VCaP (cell line): ENCODE results near the gene LPCAT2.
A peak's percentile ranks its signal among the peaks of the same experiment; 100 is the strongest.

Experiments
- H3K27ac ChIP-seq: fragments of 450-650 bp; 2 replicates; pipeline ENCODE4 v1.5.1; 2017
- TF ChIP-seq, protein P1 (sequence below): fragments of 450-650 bp; conservative IDR thresholded peaks from 2 replicates; pipeline ENCODE4 v1.5.1; 2017; ENCODE audit warnings: mild to moderate bottlenecking, moderate library complexity

LPCAT2 gene

DNA sequence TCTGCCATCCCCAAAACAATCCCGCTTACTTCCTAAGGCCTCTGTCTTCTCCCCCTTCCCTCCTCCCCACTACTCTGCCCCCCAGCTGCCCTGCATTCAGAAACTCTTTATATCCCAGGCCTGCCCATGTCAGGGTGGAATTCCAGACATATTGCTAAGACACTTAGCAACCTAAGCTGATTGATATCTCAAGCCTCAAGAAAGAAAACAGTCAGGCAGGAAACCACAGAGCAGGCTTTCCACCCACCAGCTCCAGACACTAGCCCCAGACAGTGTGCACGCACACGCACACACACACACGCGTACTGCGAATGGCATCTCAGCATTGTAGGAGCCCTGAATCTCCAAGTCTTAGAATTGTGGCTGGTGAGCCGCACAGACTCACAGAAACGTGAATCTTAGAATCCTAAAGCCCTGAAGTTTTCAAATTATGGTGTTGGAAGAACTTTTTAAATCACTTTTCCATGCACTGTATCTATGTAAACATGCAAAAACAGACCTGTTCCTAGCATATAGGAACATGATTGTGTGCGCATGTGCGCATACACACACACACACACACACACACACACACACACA, 8.8 kb upstream of the LPCAT2 start:
- TF ChIP-seq, protein P1, sequence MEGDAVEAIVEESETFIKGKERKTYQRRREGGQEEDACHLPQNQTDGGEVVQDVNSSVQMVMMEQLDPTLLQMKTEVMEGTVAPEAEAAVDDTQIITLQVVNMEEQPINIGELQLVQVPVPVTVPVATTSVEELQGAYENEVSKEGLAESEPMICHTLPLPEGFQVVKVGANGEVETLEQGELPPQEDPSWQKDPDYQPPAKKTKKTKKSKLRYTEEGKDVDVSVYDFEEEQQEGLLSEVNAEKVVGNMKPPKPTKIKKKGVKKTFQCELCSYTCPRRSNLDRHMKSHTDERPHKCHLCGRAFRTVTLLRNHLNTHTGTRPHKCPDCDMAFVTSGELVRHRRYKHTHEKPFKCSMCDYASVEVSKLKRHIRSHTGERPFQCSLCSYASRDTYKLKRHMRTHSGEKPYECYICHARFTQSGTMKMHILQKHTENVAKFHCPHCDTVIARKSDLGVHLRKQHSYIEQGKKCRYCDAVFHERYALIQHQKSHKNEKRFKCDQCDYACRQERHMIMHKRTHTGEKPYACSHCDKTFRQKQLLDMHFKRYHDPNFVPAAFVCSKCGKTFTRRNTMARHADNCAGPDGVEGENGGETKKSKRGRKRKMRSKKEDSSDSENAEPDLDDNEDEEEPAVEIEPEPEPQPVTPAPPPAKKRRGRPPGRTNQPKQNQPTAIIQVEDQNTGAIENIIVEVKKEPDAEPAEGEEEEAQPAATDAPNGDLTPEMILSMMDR: no peak
- peak overlapping the region; percentile 76 for H3K27ac ChIP-seq

- H3K27ac ChIP-seq: peak overlapping the region; percentile 76
Measured at GRCh38 chr16:55500530-55501011, 8.3 kb upstream of the LPCAT2 start.

DNA sequence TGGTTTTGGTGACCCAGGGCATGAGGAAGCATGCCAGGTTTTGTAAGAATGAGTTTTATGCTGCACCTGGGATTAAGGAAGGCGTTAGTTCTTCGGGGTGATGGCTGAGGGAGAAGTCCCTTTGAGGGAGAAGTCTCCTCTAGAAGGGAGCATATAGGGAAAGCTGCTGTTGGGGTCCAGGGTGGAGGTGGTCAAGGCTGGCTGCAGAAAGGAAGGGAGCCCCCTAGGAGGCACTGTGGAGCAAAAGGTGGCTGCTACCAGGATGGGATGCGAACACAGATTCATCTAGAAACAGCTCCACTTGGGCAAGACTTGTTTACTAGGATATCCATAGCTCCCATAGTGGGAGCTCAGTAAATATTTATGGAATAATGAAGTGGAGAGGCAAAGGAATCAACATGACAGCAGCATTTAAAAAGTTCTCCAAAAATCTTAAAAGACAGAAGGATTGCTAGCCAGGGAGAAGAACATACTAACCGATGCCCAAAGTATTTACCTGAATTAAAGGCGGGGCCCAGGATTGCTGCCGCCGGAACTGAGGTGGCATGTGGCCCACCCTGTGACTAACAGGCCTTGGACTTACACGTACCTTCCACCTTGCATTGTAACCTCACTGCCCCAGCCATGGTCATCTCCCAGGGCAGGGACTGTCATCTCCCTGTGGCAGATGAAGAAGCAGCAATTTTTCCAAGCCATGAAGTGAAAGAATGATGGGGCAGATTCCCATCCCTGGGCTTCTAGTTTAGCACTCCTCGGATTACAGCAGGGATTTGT, 7.1 kb upstream of the LPCAT2 start:
- peak overlapping the region; percentile 76 for H3K27ac ChIP-seq
- TF ChIP-seq, protein P1: no peak

More at GRCh38 chr16:55500530-55501011, 8.3 kb upstream of the LPCAT2 start:
- TF ChIP-seq, protein P1: no peak

DNA sequence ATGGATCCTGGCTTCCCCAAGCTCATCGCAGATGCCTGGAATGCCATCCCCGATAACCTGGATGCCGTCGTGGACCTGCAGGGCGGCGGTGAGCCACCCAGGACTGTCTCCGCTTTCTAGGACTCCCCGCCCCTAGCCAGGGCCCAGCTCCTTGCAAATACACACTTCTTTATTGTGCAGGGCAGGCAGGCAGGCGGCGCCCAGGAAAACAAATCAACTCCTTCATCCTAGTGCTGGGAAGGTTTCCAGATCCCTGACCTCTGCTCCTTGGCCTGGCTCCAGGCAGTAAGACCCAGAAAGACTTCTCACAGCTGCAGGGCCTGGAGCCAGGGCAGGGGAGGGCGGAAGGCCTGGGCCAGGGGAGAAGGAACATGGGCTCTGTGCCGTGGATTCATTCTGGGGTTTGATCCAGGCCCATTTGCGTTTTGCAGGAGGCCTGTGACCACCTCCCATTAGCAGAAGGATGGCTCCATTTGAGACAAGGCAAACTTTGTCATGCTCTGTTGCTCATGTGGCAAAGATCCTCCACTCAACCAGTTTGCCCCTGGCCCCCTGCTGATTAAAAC, 6.0 kb upstream of the LPCAT2 start:
- TF ChIP-seq, protein P1: no peak
- H3K27ac ChIP-seq: peak overlapping the region; percentile 76

GRCh38 chr16:55503726-55504550, 4.9 kb upstream of the LPCAT2 start:
- H3K27ac ChIP-seq: peak overlapping the region; percentile 76

DNA sequence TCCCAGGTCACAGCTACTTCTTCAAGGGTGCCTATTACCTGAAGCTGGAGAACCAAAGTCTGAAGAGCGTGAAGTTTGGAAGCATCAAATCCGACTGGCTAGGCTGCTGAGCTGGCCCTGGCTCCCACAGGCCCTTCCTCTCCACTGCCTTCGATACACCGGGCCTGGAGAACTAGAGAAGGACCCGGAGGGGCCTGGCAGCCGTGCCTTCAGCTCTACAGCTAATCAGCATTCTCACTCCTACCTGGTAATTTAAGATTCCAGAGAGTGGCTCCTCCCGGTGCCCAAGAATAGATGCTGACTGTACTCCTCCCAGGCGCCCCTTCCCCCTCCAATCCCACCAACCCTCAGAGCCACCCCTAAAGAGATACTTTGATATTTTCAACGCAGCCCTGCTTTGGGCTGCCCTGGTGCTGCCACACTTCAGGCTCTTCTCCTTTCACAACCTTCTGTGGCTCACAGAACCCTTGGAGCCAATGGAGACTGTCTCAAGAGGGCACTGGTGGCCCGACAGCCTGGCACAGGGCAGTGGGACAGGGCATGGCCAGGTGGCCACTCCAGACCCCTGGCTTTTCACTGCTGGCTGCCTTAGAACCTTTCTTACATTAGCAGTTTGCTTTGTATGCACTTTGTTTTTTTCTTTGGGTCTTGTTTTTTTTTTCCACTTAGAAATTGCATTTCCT, 3.4 kb upstream of the LPCAT2 start:
- H3K27ac ChIP-seq: no peak overlapping the region
- TF ChIP-seq, protein P1: no peak

More at GRCh38 chr16:55503726-55504550, 4.9 kb upstream of the LPCAT2 start:
- TF ChIP-seq, protein P1: no peak
